DMS114 treated with DMSO at 0.1 percent for 48 hours (cell line): ENCODE measurements around the gene CDKN2AIP.
"Not testable (repeated sequence)": the region's sequence is repeated elsewhere in the genome, so short reads cannot be mapped to it uniquely, and the experiment has no call there.

ENCODE experiments used
- DNase-seq: peaks from one replicate; lab custom pipeline; 2025; ENCODE audit not compliant: unreplicated experiment; lab: John Stamatoyannopoulos, UW

CDKN2AIP gene

DNA sequence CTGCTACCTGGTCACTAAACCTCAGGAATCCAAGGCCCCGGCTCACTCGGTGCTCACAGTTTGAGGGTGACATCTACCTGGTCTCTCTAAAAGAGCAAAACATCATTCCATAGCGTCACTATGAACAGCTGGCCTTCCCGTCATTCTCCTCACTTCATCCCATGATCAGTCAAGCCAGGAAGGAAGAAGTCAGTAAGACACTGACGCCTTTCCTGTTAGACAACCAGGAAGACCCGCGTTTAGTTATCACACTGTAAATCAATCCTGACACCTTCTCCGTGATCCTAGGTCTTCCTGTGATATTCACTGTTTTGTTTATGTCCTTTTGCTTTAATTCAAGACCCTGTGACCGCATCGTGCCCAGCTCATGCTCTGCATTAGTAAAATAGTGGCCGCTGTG is 31.6 kb upstream of the CDKN2AIP start:
- no peak for DNase-seq

DNA sequence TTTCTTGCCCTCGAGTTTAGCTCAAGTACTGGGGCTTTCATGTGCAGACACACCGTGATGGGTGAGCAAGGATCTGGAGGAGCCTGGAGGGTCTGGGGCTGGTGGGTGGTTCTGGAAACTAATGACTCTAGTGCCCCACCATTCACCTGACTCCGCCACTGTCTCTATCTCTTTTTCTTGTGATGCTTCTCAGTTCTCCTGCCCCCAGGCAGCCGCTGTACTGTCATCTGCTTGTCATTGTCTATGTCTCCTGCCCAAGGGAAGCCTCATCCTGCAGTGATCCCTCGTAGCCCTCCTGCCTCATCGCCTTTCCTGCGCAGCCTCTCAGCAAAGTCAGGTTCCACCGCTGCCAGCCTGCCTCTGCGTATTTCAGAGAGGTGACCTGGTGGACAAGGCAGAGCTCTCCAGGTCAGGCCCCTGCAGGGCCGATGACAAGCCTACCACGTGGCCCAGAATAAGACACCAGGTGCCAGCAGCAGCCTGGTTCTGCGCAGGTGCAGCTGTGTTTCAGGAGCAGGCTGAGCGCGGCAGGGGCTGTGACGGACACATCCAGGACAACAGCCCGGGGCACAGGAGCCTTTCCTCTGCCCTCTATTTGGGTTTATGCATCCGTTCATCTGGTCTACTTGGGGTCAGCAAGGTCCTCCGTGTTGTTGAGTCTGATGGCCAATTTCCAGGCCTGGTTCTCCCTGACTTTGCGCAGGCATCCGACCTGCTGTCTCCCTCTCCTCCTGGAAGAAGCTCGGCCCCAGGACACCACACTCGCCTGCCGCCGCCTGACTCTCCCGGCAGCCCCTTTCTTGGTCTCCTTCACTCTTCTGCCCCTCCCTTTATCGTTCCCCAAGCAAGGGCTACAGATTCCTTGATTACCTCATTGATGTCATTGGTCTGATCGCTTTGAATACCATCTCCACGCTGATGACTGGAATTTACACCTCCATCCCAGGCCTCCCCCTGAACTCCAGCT is 30.9 kb upstream of the CDKN2AIP start:
- DNase-seq: no peak

DNA sequence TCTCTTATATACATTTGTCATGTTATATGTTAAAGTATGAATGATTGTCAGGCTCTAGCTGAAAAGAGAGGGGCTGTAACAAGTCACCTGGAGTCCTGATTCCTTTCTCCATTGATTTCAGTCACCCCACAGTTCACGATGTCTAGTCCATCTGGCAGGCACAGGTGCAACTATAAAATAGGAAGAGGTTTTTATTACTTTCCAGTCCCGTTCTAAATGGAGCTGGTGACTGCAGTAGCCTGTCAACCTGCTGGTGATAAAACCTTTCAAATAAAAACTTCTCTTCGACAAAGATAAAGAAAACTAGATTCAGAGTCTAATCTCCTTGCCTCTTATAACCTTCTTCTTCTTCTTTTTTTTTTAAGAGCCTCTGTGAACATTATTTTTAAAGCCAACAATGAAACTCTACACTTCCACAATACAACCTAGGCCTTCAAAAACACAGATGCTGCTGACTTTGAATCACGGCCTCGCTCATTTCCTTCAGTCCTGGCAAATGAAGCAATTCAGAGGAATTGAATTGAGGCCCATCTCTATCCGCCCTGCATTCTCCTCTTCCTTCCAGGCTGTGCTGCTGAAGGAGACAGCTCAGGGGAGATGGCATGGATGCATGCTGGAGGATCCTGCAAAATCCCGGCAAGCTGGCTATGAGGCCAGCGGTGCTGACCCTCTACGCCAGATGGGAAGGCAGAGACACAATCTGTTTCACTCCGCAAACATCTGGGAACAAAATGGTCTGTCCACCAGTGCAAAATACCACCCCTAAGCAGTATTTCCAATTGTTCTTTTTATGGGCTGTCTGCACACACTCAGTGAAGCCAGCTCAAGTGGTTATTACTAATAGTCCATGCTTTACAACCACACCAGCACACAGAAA is 27.3 kb upstream of the CDKN2AIP start:
- no peak for DNase-seq

DNA sequence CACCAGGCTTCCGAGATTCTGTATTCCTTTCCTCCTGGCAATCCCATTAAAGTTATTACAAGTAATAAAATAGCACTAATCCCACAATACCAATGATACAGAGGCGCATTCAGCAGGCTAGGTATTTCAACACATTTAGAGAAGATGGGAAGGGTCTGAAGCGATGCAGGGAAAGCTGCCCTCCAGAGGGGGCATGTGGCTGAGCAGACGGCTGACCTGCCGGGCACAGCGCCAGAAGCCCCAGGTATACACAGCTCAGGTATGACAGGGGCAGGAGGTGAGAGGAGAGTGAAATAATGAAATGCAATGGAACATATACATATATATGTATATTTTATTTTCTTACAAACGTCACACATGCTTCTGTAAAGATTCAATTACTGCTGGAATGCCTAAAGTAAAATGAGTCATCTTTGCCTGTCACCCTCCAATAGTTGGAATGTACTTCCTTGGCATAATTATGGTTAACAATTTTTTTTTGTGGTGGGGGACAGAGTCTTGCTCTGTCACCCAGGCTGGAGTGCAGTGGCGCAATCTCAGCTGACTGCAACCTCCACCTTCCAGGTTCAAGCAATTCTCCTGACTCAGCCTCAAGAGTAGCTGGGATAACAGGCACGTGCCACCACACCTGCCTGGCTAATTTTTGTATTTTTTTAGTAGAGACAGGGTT is 21.3 kb upstream of the CDKN2AIP start:
- no peak for DNase-seq

DNA sequence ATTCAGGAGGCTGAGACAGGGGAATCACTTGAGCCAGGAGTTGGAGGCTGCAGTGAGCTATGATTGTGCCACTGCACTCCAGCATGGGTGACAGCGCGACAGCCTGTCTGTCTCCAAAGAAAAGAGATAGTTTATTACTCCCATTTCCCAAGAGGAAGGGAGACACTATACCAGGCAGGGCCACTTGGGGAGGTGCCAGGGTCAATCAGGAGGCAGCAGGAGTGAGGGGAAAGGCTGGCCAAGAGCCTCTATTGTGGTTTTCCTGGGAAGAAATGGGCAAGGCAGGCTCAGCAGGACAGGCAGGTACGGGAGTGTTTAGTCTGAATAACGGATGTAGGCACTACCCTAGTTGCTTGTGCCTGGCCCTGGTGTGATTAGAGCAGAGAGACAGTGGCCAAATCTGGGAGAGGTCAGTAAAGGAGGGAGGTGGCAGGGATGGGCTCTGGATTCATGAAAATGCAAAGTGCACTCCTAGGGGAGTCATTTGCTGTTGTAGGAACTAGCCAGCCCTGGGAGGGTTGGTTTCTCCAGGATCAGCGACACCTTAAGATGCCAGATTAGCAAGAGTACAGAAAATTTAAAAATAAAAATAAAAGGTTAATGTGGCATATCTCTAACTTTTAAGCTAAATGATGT is 20.2 kb upstream of the CDKN2AIP start:
- DNase-seq: no peak

DNA sequence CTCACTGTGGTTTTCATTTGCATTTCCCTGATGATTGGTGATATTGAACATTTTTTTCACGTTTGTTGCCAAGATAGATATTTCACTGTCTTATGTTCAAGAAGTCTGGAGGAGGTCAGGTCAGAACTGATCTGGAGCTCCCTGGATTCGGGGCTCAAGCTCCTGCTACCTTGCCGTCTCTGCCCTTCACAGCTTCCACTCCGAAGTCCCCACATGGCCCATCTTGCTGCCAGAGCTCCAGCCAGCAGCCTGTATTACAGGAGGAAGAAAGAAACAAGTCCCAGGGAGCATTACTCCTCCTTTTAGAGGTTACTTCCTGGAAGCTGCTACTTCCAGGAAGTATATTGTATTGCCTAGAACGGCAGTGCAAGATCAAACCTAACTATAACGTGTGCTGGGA is 17.9 kb upstream of the CDKN2AIP start:
- DNase-seq: no peak

DNA sequence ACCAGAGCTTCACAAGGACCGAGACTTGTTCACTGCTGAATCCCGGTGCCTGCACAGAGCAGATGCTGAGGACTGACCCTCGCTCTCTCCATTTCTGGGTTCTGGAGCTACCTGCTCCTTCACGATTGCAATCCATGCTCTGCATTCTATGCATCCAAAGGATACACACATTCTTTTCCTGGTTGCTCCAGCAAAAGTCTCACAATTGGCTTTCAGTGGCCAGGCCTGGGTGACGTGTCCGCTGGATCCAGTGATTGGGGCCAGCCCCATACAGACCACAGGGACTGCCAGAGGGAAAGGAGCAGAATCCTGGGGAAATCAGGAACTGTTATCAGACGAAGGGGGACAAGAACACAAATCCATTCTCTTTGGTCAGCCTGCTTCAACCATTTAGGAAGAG is 14.9 kb upstream of the CDKN2AIP start:
- no peak for DNase-seq

DNA sequence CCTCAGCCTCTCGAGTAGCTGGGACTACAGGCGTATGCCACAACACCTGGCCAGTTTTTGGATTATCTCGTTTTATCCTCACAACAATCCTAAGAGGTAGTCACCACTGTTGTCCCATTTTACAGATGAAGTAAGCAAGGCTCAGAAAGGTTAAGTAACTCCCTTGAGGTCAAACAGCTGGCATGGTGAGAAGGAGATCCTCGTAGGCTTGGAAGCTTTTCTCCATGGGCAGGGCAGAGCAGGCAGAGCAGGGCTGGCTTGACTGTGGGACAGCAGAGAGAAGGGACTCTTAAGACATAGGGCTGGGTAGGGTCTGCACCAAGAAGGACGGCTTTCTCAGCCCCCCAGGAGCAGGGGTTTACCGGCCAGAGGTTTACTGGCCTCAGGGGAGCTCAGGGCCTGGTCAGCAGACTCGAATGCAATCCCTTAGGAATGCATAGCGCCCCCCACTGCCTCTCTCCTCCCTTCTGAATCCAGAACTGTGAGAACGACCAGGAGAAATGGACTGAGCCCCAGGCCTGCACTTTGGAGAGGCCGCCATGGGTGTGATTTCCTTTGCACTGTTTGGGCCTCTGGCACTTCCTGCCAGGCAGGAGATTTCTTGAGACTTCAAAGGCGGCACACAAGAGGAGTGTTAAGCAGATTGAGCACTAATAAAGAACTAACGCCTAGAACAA is 14.0 kb upstream of the CDKN2AIP start:
- DNase-seq: no peak

DNA sequence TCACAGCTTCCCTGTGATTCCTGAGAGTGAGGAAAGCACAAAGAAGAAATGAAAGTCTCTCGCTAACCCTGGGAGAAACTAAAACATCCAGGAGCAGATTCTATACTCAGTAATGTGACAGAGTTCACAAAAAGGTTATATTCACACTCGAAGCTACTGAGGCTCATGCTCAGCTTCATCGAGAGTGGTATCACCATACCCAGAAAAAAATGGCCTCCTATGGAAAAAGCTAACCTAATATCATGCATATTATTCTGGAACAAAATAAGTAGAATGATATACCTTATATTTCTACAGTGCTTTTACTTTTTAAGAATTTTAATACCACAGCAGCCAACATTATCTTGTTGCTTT is 13.5 kb upstream of the CDKN2AIP start:
- no peak for DNase-seq

DNA sequence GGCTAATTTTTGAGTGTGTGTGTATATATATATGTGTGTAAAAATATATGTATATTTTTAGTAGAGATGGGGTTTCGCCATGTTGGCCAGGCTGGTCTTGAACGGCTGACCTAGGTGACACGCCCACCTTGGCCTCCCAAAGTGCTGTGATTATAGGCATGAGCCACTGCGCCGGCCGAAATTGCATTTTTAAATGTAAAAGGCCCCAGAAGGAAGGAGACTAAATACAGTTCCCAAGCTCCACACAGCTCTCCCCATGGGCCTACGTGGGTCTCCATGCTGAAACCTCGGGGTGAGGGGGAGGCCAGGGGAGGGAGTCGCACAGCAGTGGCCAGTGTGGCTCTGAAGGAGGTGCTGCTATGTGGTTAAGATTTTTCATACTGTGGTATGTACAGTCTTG is 12.8 kb upstream of the CDKN2AIP start:
- DNase-seq: no peak

DNA sequence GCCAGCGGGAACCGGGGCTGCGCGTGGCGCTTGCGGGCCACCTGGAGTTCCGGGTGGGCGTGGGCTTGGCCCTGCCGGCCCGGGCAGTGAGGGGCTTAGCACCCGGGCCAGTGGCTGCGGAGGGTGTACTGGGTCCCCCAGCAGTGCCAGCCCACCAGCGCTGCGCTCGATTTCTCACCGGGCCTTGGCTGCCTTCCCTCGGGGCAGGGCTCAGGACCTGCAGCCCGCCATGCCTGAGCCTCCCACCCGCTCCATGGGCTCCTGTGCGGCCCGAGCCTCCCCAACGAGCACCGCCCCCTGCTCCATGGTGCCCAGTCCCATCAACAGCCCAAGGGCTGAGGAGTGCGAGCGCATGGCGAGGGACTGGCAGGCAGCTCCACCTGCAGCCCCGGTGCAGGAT is 11.3 kb upstream of the CDKN2AIP start:
- not testable (repeated sequence) for DNase-seq

DNA sequence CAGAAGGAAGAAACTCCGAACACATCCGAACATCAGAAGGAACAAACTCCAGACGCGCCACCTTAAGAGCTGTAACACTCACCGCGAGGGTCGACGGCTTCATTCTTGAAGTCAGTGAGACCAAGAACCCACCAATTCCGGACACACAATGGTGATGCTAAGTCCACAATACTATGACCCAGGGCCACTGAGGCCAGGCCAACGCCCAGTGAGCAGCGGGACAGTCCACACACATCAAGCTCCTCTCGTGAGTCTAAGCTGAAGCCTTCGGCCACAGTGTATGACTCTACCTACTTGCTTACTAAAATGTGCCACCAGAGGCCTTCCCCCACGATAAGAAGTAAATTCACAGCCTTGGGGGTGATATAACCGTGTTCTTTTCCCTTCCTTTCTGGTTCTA is 10.2 kb upstream of the CDKN2AIP start:
- DNase-seq: no peak

DNA sequence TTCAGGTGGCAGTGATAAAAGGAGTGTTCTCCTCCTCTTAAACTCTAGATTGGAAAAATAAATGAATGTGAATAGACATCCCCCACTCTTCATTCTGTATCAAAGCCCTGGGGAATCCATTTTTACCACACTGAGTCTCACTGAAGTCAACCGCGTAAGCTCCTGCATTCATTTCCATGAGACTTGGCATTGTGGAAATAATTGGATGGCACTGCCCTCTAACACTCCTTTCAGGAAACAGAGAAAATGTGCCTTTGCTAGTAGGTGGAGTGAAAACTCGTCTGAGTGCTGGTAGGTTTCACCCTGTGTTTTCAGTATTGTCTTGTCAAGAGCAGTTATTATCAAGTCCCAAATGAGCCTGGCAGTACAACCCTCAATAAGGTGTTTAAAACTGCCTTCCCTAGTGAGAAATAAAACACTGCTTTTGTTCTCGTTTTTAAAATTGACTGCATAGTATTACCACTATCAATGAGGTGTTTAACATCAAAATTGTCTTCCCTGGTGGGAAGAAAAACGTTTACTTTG is 9.7 kb upstream of the CDKN2AIP start:
- DNase-seq: no peak

DNA sequence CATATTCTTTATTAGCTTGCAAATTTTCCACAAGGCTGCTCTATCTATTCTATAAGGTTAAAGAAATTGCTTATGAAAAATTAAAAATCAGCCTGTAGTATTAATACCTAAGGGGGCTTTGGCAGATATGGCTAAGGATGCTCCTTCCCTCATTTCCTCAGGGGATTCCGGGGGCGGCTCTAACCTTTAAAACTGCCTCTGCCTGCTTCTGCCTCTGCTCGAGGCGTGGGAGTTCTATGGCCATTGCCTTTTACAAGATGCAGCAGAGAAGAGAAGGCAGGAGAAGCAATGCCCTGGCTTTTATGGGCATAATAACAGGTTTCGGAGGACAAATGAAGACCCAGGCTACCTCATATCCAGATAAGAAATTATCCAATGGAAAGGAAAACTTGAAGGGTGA is 8.6 kb upstream of the CDKN2AIP start:
- no peak for DNase-seq

DNA sequence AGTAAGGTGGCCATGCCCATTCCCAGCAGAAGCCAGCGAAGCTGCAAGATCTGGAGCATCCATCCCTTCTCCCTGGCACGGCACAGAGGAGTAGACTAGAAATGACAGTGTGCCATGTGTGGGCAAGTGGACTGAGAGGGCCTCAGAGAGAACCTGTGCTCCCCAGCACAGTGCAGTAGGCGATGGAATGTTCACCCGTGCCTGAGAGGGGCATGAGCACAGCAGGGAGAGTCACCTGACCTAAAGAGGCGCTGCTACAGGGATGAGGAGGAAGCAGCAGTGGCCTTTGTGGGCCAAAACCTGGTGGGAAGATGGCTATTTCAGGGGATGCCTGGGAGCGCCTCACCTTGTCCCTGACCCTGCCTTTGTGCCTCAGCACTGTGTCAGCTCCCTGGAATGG is 8.0 kb upstream of the CDKN2AIP start:
- no peak for DNase-seq

DNA sequence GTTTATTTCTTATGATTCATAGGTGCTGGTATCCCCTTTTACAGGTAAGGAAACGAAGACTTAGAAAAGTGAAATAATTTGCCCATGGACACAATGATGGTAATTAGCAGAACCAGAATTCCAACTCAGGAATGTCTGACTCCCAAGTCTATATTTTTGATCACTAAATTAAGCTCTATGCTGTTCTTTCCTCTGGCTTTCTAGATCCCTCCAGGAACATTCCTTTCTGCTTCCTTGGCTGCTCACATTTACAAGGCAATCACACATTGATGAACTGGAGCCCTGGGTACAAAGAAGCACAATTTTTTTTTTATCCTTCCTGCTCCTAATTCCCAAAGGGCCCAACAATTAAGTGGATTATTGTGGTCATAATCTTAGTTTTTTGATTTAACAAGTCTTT is 7.0 kb upstream of the CDKN2AIP start:
- no peak for DNase-seq

DNA sequence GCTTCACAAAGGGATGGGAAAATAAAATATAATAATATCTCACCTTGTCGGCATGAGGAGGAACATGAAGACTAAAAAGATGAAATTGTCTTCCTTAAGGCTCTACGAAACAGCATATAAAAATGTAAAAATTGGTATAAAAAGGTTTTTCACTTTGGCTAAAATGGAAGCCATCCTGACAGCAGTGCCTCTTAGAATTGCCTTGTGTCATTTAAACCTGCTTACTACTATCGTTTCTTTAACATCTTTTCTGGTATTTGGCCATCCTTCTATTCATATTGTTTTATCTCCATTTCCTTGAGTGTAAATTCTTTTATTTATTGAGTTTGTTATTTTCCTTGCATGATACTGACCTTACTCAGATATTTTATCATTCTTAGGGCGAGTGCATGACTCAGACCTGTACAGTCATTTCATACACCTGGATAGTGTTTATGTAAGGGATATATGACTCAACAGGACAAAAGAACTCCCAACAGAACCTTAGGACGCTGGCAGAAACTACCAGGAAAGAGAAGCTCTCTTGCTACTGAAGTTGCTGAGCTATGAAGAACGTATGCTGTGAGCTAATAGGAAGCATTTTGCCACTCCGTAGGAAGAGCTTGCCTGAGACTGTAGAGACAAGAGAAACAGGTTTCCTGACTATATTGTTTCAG is 5.8 kb upstream of the CDKN2AIP start:
- DNase-seq: no peak

DNA sequence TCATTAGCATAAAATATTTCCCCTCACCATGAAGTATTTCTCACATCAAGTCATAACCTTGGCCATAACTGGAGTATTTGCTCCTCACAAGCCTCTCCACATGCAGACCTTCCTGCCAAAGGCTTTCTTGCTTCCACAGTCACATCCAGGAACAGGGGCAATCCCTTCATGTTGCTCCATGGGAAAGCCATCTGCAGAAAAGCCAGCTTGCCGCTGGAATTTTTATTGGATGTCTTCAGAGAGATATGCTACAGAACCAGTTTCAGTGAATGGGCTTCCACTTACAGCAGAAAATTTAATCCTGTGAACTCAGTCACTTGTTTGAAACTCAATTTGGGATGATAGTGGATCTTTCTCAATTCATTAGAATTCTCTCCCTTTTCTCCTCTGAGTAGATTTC is 3.2 kb upstream of the CDKN2AIP start:
- no peak for DNase-seq

DNA sequence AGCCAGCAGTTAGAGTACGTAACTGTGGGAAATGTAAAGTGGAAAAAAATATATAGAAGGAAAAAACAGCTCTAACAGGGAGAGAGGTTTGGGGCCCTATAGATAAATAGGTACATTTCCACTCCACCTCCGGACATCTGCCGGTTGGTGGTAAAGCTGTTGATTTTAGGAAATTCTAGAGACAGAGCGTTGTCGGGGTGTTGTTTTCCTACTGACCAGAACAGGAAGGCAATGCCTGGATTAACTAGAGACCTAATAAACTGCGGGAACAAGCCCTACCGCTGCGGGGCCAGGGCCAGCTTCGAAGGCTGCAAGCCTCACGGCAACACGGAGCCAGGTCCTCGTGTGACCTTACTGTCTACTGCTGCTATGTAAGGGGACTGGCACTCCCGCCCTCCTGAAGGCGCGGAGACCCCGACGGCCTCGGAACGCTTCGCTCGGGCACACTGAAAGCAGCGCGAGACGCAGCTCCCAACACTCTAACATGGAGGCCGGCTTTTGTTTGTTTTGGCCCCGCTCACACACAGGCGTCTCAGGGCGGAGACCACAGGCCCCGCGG is 702 bp upstream of the CDKN2AIP start:
- peak; percentile 67 for DNase-seq

DNA sequence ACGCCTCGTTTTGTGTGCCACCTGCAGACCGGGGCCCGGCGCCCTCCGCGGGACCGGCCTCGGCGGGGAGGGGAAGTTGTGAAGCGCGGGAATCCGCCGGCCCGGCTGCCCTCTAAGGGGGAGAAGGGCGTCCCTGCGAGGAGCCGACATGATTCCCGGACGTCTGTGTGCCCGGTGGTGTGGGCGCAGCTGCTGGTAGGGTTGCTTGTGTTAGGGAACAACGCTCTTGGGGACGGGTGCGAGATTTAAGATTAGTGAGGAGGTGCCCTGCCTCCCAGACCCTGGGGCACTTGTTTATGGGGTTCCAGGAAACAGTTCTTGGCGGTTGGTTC is 627 bp downstream of the CDKN2AIP start:
- no peak for DNase-seq
